Sigmoid colon (tissue), 4 donors: ENCODE results near the gene GABARAP.

Experiments
- EP300 ChIP-seq, 4 donors: sonication (generic); formaldehyde crosslinking; IDR thresholded peaks; one replicate each; pipeline ENCODE4 v1.6.1; 2017; ENCODE audit warnings: antibody characterized with exemption in 4 of 4
- TF ChIP-seq, protein P1 (sequence below), 4 experiments: fragments of 450-650 bp in 3 of 4; fragments of 200-600 bp in 1 of 4; IDR thresholded peaks; one replicate each; pipeline ENCODE4 v1.5.1; 2016 to 2019; ENCODE audit warnings: antibody characterized with exemption in 4 of 4, mild to moderate bottlenecking in 3 of 4, moderate library complexity in 2 of 4

DNA sequence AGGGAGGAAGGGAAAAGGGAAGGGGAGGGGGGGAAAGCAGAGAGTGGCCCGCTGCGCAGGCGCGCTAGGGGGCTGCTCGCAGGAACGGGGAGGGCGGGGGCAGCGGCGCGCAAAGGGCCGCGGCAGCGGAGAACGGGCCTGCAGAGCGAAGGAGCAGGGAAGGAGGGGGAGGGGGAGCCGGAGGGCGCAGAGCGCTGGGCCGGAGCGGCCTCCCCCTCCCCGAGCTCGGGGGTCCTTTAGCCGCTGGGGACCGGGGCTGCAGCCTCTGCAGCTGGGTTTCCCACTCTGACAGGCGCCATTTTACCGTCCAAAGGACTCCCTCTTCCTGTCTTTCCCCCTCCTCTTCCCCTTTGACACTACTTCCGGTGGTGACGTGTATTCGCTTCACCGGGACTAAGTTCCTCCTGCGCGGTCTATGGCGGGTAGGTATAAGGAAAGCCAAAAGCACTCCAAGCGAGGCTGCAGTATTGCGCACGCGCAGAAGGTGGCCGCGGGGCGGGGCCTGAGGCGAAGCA, 9.5 kb upstream of the GABARAP start, which contains the start of gene CTDNEP1:
- TF ChIP-seq, protein P1, sequence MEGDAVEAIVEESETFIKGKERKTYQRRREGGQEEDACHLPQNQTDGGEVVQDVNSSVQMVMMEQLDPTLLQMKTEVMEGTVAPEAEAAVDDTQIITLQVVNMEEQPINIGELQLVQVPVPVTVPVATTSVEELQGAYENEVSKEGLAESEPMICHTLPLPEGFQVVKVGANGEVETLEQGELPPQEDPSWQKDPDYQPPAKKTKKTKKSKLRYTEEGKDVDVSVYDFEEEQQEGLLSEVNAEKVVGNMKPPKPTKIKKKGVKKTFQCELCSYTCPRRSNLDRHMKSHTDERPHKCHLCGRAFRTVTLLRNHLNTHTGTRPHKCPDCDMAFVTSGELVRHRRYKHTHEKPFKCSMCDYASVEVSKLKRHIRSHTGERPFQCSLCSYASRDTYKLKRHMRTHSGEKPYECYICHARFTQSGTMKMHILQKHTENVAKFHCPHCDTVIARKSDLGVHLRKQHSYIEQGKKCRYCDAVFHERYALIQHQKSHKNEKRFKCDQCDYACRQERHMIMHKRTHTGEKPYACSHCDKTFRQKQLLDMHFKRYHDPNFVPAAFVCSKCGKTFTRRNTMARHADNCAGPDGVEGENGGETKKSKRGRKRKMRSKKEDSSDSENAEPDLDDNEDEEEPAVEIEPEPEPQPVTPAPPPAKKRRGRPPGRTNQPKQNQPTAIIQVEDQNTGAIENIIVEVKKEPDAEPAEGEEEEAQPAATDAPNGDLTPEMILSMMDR (IDR thresholded peaks at IDR 0.05): no peak
- TF ChIP-seq EP300 (IDR thresholded peaks at IDR 0.05): peak in 1 of 4 donors; percentile 16
